Bronchial epithelial cell (primary cell): ENCODE data around the gene METTL23. TPM values are rescaled to one million over a fixed set of nuclear protein-coding genes. Genes with fewer than 3 reads are reported as not detected.

Experiments used
- DNase-seq: peaks from one replicate; pipeline ENCODE4 v3.0.0-alpha.2; 2010; ENCODE audit warnings: low read depth
- FAIRE-seq: peaks from 2 replicates; lab custom pipeline; 2011; peaks lifted over from hg19 to GRCh38; lab: Jason Lieb, UNC
- H3K27me3 ChIP-seq: 2 replicates; pipeline ENCODE4 v1.5.1; 2011; ENCODE audit warnings: low read length; ENCODE audit not compliant: control insufficient read depth, insufficient read depth
- H3K36me3 ChIP-seq: 2 replicates; pipeline ENCODE4 v1.5.1; 2011; ENCODE audit warnings: low read length; ENCODE audit not compliant: control insufficient read depth, insufficient read depth
- H3K4me3 ChIP-seq: 2 replicates; pipeline ENCODE4 v1.5.1; 2011; ENCODE audit warnings: mild to moderate bottlenecking, low read depth, low read length, control low read depth
- CTCF ChIP-seq: IDR thresholded peaks from 2 replicates; pipeline ENCODE4 v1.5.1; 2011; ENCODE audit warnings: mild to moderate bottlenecking, moderate library complexity, low read length, control low read depth, inconsistent platforms; ENCODE audit not compliant: insufficient read depth, severe bottlenecking
- total RNA-seq: library from RNA; depleted of rRNA; stranded (reverse); fragments of >200 nt; gene quantifications from 2 replicates; pipeline ENCODE4 v1.2.1, GENCODE V29; 2014

METTL23 gene
- total RNA-seq, 1 donor from 2014 or later = 18.7 TPM

GRCh38 chr17:76747716-76748363 lies 21.2 kb downstream of the METTL23 start:
- no peaks in the 10 kb centered on the region for H3K27me3 ChIP-seq
- peaks cover 6% of the 10 kb centered on the region for H3K36me3 ChIP-seq
- no peak for TF ChIP-seq CTCF
- H3K4me3 ChIP-seq = no peak overlapping the region
- no peak for DNase-seq
- FAIRE-seq = no peak

GRCh38 chr17:76748657-76749056 lies 22.0 kb downstream of the METTL23 start:
- no peak for TF ChIP-seq CTCF
- peaks cover 6% of the 10 kb centered on the region for H3K36me3 ChIP-seq
- no peak for DNase-seq

DNA sequence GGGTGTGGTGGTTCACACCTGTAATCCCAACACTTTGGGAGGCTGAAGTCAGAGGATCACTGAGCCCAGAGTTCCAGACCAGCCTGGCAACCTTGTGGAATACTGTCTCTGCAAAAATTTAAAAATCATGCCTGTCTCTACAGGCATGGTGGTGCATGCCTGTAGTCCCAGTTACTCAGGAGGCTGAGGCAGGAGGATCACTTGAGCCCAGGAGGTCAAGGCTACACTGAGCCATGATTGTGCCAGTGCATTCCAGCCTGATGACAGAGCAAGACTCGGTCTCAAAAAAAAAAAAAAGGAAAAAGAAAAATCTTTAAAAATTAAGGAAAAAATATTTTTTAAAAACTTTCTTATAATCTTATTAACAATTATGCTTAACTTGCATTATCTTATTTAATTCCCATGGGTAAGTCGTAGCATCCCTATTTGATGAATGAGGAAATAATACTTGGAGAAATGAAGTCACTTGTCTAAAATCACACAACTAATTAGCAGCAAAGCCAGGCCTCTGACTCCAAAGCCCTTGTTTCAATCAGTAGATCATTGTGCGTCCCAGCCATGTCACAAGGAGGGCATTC lies 24.9 kb downstream of the METTL23 start:
- no peak overlapping the region for H3K4me3 ChIP-seq
- no peak for DNase-seq
- TF ChIP-seq CTCF = no peak
- FAIRE-seq = no peak
- H3K36me3 ChIP-seq = no peaks in the 10 kb centered on the region
- H3K27me3 ChIP-seq = no peaks in the 10 kb centered on the region

More at GRCh38 chr17:76748657-76749056, 22.0 kb downstream of the METTL23 start:
- FAIRE-seq = no peak
- Histone ChIP-seq H3K4me3 (no peak overlapping the region), H3K27me3 (no peaks in the 10 kb centered on the region)

DNA sequence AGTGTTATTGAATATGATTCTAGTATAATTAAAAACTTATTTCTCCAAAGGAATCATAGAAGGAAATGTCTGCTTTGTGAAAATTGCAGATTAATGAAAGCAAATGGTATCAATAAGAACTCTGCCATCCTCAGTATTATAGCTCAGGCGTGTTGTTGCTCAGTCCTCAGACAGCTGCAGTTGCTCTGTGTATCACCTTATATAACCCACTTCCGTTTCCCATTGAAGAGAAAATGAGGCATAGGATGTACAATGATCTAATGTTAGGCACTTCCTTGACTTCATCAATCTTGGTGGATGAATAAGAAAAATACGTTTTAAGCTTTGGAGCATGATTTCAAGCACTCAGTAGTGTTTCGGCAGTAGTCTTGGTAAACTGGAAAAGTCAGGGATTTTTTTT lies 25.4 kb downstream of the METTL23 start:
- no peak overlapping the region for H3K4me3 ChIP-seq
- FAIRE-seq = no peak
- H3K36me3 ChIP-seq = no peaks in the 10 kb centered on the region
- no peak for TF ChIP-seq CTCF
- no peaks in the 10 kb centered on the region for H3K27me3 ChIP-seq
- DNase-seq = no peak

DNA sequence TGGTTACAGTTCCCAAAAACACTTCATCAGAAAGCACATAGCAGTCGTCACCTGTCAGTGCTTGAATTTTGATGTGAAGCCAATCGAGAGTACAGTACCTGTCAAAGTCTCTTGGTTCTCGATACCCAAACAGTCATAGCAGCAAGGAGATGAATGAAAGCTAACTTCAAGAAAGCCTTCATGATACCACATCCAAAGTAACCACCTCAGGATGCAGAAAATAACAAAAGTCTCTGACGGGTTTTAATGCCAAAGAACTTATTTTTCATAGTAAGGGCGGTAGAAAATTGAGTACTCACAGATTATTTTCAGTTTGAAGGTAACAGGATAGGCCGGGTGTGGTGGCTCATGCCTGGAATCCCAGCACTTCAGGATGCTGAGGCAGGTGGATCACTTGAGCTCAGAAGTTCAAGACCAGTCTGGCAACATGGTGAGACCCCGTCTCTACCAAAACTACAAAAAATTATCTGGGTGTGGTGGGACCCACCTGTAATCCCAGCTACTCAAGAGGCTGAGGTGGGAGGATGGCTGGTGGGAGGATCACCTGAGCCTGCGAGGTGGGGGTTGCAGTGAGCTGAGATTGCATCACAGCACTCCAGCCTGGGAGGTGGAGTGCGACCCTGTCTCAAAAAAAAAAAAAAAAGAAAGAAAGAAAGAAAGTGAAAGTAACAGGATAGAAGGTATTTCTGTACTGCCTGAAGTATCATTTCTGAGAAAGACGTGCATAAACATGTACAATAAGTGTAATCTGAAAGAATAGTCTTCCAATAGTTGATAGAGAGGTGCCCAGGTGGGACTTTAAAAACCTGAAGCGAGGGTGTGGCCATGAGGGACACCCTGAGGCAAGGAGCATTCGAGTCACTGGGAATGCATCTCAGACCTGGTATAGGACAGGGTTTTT lies 26.7 kb downstream of the METTL23 start:
- peak; percentile 28 for DNase-seq

More for the DNA sequence above, 26.7 kb downstream of the METTL23 start:
- H3K27me3 ChIP-seq = no peaks in the 10 kb centered on the region
- H3K36me3 ChIP-seq = peaks cover 2% of the 10 kb centered on the region
- no peak for FAIRE-seq
- no peak overlapping the region for H3K4me3 ChIP-seq
- no peak for TF ChIP-seq CTCF
